ENCODE results near the gene CCDC71.
A peak's percentile ranks its signal among the peaks of the same experiment; 100 is the strongest.

- peak; percentile 90 to 95 (median 93) for TF ChIP-seq CTCF (IDR thresholded peaks at IDR 0.05)
- peak in 1 of 2 donors; percentile 44 for TF ChIP-seq EP300 (IDR thresholded peaks at IDR 0.05)
These were observed 5.1 kb upstream of the CCDC71 start, which contains the start of gene KLHDC8B for GRCh38 chr3:49171119-49171774.

All from tibial nerve (tissue), 4 donors.